Activated T-helper 2 cell treated with anti-CD3 and anti-CD28 coated beads, Interferon-gamma antibody, Interleukin-2, Interleukin-4, amounts not matched to agents 10 μg/mL and 5 μg/mL and 100 μg/mL, durations not matched to agents 14 hours and 24 hours and 36 hours (primary cell): ENCODE data around the gene TBX4. TPM values are rescaled to one million over a fixed set of nuclear protein-coding genes. Genes with fewer than 3 reads are reported as not detected.

Source experiments
- DNase-seq: peaks from one replicate; pipeline ENCODE4 v3.0.0; 2021; ENCODE audit warnings: low spot score
- H3K27ac Mint-ChIP-seq: one replicate; pipeline ENCODE4 v1.8.0; 2021; ENCODE audit warnings: mixed read lengths
- H3K27me3 Mint-ChIP-seq: one replicate; pipeline ENCODE4 v1.8.0; 2021; ENCODE audit warnings: low read depth, mixed read lengths
- H3K36me3 Mint-ChIP-seq: one replicate; pipeline ENCODE4 v1.8.0; 2021; ENCODE audit warnings: low read depth, mixed read lengths
- H3K4me1 Mint-ChIP-seq: one replicate; pipeline ENCODE4 v1.8.0; 2021; ENCODE audit warnings: low read depth, mixed read lengths
- H3K4me3 Mint-ChIP-seq: one replicate; pipeline ENCODE4 v1.8.0; 2021; ENCODE audit warnings: low read depth, mild to moderate bottlenecking, moderate library complexity, mixed read lengths
- H3K9me3 Mint-ChIP-seq: one replicate; pipeline ENCODE4 v1.8.0; 2021; ENCODE audit warnings: mixed read lengths
- intact Hi-C: fragments of 100-400 bp; cut with micrococcal nuclease; formaldehyde crosslinking; loops from one replicate; pipeline ENCODE4 v1.15.1; 2023
- total RNA-seq: library from RNA; stranded (reverse); gene quantifications from 2 replicates; pipeline ENCODE4 v1.2.3, GENCODE V29; 2022

The TBX4 gene
- total RNA-seq, 1 donor from 2014 or later: not detected

DNA sequence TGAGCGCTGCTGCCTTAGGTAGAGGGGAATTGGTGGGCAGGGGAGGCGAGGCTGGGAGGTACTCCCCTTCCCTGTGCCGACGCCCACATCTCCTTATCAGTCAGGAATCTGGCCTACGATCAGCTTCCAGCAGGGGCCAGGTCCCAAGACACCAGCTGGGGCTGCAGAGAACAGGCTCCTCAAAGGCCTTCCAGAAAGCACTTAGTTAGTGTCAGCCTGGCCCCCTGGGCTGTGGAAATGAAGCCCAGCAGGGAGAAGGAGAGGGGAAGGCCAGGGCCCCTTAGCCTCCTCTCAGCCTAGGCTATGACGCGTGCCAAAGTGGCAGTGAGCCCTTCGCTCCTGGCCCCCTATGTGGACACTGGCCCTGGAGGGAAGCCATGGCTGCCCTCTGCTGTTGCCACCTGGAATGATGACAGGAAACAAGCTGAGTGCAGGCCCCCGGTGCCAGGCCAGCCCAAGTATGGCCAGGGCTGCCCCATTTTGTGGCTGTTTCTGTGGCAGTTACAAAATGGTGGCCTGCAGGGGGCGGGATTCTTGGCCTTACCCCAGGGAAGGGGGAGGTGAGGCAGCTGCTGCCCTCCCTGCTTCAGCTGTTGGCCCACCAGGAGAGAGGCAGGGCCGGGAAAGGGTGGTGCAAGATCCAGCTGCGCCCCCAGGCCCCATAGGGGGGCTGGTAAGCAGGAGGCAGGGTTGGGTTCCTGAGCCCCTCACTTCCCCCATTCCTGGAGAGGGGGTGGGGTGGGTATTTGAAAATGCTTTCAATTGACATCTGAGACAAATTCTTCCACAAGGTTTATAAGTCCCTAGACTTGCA, 11.3 kb downstream of the TBX4 start:
- Mint-ChIP-seq H3K4me3 (no peak overlapping the region), H3K9me3 (no peaks in the 10 kb centered on the region), H3K36me3 (no peaks in the 10 kb centered on the region), H3K27ac (no peak overlapping the region), H3K27me3 (peaks cover 57% of the 10 kb centered on the region), H3K4me1 (no peaks in the 10 kb centered on the region)
- intact Hi-C loops: no loop called here
- DNase-seq: no peak

DNA sequence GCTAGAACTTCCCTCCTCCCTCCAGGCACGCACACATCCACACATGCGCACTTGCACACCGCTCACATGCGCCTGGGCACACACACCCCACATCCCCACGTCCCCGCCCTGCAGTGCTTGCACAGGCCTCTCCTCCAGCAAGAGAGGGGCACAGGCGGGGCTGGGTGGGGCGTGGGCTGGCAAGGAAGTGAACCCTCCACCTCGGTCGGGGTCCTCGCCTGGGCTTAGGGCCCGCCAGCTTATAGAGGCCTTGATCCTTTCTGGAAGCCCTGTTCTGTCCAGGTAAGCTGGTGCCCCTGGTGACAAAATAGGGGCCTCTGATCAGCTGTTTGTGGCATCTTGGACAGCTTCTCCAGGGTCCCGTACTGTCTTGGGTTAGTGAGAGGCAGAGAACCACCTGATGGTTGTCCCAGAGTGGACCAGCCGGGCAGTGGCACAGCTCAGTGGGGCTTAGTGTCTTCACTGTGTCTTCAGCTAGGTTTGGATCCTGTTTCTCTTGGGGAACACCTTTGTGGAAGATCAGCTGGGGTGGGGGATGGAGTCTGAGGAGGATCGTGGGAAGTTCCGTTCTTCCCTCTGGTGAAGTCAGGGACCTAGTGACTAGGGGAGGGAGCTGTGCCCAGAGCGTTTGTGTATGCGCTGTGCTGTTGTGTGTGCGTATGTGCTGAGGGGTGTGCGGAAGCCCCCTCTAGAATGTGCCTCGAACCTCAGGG, 12.1 kb downstream of the TBX4 start:
- peaks cover 49% of the 10 kb centered on the region for H3K27me3 Mint-ChIP-seq
- H3K36me3 Mint-ChIP-seq: no peaks in the 10 kb centered on the region
- no peaks in the 10 kb centered on the region for H3K9me3 Mint-ChIP-seq
- H3K4me3 Mint-ChIP-seq: no peak overlapping the region
- H3K27ac Mint-ChIP-seq: no peak overlapping the region
- intact Hi-C loops: no loop called here
- H3K4me1 Mint-ChIP-seq: no peaks in the 10 kb centered on the region
- DNase-seq: no peak

DNA sequence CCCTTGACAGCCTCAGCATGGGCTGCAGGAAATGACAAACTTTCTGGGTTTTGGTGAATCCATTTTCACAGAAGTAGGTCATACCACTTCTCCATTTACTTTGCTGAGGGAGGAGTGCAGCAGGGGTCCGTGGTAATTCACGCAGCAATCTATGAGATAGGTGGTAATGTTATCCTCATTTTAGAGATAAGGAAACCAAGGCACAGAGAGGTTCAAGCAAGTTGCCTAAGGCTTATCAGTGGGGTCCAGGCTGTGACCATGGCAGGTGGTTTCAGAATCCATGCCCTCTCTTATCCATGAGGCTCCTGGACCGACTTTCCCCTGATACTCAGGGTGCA, 12.6 kb downstream of the TBX4 start:
- Mint-ChIP-seq H3K9me3 (no peaks in the 10 kb centered on the region), H3K4me3 (no peak overlapping the region), H3K27ac (no peak overlapping the region), H3K4me1 (no peaks in the 10 kb centered on the region), H3K27me3 (peaks cover 44% of the 10 kb centered on the region), H3K36me3 (no peaks in the 10 kb centered on the region)
- intact Hi-C loops: no loop called here
- no peak for DNase-seq

DNA sequence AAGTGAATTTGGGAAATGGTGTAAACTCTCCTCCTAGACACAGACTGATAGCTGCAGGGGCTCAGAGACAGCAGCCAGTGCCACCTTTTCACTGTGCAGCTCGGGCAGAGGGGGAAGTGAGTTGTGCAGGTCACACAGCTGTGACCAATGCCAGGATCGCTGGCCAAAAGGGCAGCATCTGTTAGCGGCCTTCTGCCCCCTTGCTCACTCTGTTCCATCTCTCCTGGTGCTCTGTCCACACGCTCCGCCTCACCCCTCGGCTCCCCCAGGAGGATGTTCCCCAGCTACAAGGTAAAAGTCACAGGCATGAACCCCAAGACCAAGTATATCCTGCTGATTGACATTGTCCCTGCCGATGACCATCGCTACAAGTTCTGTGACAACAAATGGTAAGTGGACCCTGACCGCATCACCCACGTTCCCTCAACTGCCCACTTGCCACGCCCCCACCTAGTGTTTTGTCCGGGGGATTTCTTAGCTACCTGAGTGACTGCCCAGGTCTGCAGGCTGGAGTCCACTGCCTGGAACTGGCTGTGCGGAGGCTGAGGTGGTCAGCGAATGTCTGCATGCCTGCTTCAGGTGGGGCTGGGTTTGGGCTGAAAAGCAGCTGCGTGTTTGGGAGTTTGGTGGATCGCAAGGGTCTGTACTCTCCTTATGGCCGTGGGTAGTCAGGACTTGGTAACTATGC, 13.5 kb downstream of the TBX4 start:
- Mint-ChIP-seq H3K9me3 (no peaks in the 10 kb centered on the region), H3K4me1 (no peaks in the 10 kb centered on the region), H3K27ac (no peak overlapping the region), H3K27me3 (peaks cover 38% of the 10 kb centered on the region), H3K36me3 (no peaks in the 10 kb centered on the region), H3K4me3 (no peak overlapping the region)
- intact Hi-C loops: no loop called here
- DNase-seq: no peak

DNA sequence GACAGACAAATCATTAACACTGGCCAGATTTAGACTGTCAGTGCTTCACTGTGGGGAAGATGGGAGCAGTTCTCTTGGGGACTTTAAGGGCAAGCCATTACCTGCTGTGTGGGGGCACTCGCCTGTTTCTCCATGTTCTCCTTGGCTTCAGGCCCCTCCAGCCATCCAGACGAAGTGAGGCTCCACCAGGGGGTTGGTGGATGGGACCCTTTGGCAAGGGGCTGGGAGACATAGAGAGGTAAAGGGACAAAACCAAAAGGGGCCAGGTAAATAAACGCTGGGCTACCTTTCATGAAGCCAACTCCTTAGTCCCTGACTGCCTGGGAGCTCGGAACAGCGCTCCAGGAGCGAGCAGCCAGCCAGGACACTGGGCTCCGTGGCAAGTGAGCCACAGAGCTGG, 14.0 kb downstream of the TBX4 start:
- Mint-ChIP-seq H3K36me3 (no peaks in the 10 kb centered on the region), H3K27ac (no peak overlapping the region), H3K9me3 (no peaks in the 10 kb centered on the region), H3K4me1 (no peaks in the 10 kb centered on the region), H3K4me3 (no peak overlapping the region), H3K27me3 (peaks cover 33% of the 10 kb centered on the region)
- intact Hi-C loops: no loop called here
- DNase-seq: no peak

DNA sequence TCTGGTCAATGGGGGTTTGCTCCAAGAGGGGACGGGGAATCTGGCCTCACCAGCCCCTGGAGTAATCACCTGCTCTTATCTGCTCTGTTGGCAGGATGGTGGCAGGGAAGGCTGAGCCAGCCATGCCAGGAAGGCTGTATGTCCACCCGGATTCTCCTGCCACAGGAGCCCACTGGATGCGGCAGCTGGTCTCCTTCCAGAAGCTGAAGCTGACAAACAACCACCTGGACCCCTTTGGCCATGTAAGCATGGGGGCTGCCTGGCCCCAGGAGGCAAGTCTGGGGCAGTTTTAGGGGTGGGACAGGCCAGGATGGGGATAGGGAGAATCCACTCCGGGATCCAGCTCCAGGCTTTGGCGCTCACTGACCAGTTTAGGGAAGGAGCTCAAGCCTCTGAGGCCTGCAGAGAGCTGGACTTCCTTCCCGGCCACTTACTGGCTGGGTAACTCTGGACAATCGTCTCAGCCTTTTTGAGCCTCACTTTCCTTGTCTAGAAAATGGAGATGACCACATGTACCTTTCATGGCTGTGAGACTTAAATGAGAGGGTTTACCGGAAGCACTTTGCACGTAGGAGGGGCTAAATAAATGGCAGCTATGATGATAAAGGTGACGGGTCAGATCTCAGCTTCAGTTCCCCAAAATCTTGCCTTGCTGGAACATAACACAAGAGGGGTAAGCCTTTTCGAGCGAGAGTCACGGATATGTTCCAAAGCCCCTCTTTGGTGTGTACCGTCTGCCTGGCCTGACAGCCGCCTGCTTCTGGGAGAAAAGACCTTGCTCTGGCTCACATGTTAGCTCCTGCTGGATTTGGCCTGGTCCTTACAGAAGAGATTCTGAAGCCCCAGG, 15.4 kb downstream of the TBX4 start:
- Mint-ChIP-seq H3K4me3 (no peak overlapping the region), H3K27ac (no peak overlapping the region), H3K4me1 (no peaks in the 10 kb centered on the region), H3K36me3 (no peaks in the 10 kb centered on the region), H3K27me3 (peaks cover 25% of the 10 kb centered on the region), H3K9me3 (no peaks in the 10 kb centered on the region)
- no peak for DNase-seq
- intact Hi-C loops: no loop called here

DNA sequence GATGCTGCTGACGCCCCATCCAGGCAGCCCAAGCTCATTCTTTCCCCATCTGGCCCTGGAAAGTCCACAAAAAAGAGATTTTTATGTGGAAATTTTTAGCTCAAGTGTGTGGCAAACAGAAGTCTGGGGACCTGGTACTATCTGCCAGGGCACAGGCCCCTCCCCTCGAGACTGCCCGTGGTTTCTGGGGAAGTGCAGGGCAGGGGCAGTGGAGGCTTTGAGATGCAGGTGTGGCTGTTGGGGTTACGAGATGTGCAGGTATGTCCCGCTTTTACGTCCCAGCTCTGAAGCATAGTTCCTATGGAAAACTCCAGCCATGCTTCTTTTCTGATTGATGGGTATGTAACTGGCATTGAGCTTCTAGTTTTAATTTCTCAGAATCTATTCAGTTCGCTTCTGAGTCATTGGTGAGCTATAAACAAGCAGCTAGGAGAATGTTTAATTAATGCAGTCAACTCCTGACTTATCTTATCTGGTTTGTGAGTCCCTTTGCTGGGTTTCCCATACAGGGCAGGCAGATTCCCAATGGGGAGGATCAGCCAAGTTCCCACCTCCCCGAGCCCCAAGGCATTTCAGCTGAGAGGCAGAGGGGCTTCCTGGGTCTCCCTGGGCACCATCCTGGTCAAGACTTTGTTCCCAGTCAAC, 16.2 kb downstream of the TBX4 start:
- H3K27me3 Mint-ChIP-seq: peaks cover 20% of the 10 kb centered on the region
- no peaks in the 10 kb centered on the region for H3K36me3 Mint-ChIP-seq
- H3K9me3 Mint-ChIP-seq: no peaks in the 10 kb centered on the region
- H3K4me3 Mint-ChIP-seq: no peak overlapping the region
- no peak overlapping the region for H3K27ac Mint-ChIP-seq
- intact Hi-C loops: no loop called here
- no peak for DNase-seq
- no peaks in the 10 kb centered on the region for H3K4me1 Mint-ChIP-seq

DNA sequence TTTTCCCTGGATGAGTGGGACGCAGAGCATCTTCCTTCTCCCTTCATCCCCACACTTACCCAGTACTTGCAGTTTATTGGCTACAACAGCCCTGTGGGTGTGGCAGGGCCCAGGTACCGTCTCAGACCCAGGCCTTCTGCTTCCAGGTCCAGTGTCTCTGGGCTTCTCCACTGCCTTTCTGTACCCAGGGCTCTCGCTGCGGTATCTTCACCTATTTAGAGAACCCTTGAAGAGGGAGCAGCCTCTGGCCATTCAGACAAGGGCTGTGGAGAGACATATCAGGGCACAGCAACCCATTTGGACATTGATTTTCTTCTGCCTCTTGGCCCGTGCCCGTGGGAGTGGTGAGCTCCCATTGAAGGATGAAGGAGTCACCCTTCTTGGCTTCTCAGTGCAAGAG, 17.3 kb downstream of the TBX4 start:
- Mint-ChIP-seq H3K27me3 (peaks cover 18% of the 10 kb centered on the region), H3K9me3 (no peaks in the 10 kb centered on the region), H3K27ac (no peak overlapping the region), H3K4me1 (no peaks in the 10 kb centered on the region), H3K4me3 (no peak overlapping the region), H3K36me3 (no peaks in the 10 kb centered on the region)
- intact Hi-C loops: no loop called here
- DNase-seq: no peak

DNA sequence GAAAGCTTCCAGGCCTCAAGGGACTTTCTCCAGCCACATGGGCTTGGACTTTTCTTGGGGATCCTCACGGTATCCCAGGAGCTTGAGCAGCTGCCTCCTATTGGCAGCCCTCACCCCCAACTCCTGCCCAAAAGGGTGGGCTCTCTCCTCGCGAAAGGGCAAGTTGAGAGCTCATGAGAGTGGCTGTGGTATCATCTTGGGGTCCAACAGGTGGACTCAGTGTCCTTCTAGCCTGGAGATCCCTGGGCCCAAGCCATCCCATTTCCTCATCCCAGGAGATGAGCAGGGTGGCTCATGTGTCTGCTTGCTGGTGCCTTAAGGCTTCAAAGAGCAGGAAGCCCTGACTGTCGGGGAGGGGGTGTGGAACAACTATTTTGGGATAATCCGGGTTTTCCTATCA, 17.7 kb downstream of the TBX4 start:
- intact Hi-C loops: no loop called here
- no peaks in the 10 kb centered on the region for H3K36me3 Mint-ChIP-seq

DNA sequence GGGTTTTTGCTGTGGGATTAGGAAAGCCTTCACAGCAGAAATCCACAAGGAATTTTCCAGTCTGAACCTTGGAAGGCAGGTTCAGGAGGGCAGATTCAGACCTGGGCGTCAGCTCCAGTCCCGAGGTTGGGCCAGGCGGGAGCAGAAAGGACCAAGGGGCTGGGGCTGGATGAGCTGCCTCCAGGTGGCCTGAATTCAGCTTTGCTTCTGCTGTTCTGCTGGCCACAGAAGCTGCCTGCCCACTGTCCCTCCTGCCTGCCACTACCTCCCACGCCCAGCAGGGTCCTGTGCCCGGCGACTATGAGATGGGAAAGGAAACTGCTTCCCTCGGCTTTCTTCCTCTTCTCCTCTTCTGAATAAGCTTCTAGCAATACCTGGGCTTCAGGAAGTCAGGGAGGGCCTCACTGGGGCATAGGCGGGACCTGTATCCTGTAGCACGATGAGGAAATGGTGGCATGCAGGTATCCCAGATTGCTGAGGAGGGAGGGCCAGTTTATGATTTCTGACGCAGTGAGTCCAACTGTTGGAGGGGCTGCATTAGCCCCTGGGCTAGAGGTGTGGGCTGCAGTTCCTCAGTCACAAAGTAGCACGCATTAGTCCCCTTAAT, 18.4 kb downstream of the TBX4 start:
- H3K4me3 Mint-ChIP-seq: no peak overlapping the region
- H3K9me3 Mint-ChIP-seq: no peaks in the 10 kb centered on the region
- H3K4me1 Mint-ChIP-seq: peaks cover under 1% of the 10 kb centered on the region
- intact Hi-C loops: no loop called here
- peaks cover 12% of the 10 kb centered on the region for H3K27me3 Mint-ChIP-seq
- no peak overlapping the region for H3K27ac Mint-ChIP-seq
- H3K36me3 Mint-ChIP-seq: no peaks in the 10 kb centered on the region
- no peak for DNase-seq

More for the DNA sequence above, 17.7 kb downstream of the TBX4 start:
- no peaks in the 10 kb centered on the region for H3K4me1 Mint-ChIP-seq
- H3K9me3 Mint-ChIP-seq: no peaks in the 10 kb centered on the region
- peaks cover 13% of the 10 kb centered on the region for H3K27me3 Mint-ChIP-seq
- no peak overlapping the region for H3K4me3 Mint-ChIP-seq
- no peak overlapping the region for H3K27ac Mint-ChIP-seq
- no peak for DNase-seq

DNA sequence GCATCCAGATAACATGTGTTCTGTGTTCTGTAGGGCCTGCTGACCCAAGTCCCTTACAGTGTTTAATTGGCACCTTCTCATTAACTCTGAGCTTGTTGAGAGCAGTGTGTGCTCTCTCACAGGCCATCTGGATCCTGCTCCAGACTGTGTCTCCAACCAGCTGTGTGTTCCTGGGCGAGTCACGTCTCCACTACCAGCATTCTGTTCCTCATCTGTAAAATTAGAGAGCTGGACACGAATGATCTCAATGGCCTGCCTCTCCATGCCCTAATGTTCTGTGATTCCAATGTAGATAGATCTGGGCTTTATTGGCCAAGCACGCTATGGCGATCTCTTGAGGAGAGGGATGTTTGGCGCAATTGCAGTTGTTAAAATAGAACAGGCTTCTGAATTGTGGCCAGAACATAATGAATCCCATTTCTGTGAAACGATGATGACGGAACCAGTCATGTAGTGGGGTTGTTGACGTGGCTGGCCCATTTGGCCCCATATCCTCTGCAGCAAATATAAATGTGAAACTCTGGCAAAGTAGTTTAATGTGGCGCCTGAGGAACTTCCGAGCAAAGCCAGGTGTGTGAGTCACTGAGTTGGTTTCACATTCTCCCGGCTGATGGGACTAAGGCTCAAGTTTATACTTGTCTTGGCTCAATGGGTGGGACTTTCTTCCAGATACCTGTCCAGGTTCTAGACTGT, 22.2 kb downstream of the TBX4 start:
- H3K36me3 Mint-ChIP-seq: no peaks in the 10 kb centered on the region
- intact Hi-C loops: no loop called here
- DNase-seq: no peak
- no peak overlapping the region for H3K4me3 Mint-ChIP-seq
- H3K9me3 Mint-ChIP-seq: no peaks in the 10 kb centered on the region
- peaks cover 3% of the 10 kb centered on the region for H3K4me1 Mint-ChIP-seq
- H3K27ac Mint-ChIP-seq: no peak overlapping the region
- peaks cover 13% of the 10 kb centered on the region for H3K27me3 Mint-ChIP-seq
